ENCODE measurements around the gene LHFPL6.

- TF ChIP-seq CTCF (IDR thresholded peaks at IDR 0.05) (no peak), EZH2phosphoT487 (IDR thresholded peaks at IDR 0.05) (no peak), EZH2 (IDR thresholded peaks at IDR 0.05) (no peak)
Measured at GRCh38 chr13:39379667-39380655, 223.0 kb downstream of the LHFPL6 start.
